ENCODE measurements around the gene PRMT9.

The PRMT9 gene

DNA sequence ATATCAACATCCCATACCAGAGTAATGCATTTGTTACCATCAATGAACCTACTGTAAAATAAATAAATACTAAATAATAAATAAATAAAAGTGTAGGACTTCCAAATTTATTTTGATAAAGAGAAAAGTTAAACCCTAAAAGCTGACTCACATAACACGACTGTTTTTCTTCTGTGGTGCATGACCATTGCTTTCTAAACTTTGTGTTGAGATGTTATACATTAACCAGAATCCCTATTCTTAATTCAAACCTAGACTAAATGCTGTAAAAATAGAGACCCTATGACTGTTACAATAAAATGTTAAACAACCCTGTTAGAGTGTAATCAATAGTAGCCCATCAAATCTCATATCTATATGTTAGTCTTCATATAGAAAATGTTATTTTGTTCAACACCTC is 20.9 kb upstream of the PRMT9 start:
- DNase-seq (no peak), ATAC-seq (ENCODE audit: insufficient read depth, low read depth) (no peak)
- H3K36me3 ChIP-seq (ENCODE audit: insufficient read depth, low read length): no peaks in the 10 kb centered on the region
- no peaks in the 10 kb centered on the region for H4K20me1 ChIP-seq (ENCODE audit: insufficient read depth, low read length)
- H3K27ac ChIP-seq (ENCODE audit: low read length): no peak overlapping the region
- no peaks in the 10 kb centered on the region for H3K4me1 ChIP-seq (ENCODE audit: insufficient read depth, low read length)
- H3K9me3 ChIP-seq (ENCODE audit: insufficient read depth, low read length, severe bottlenecking): no peaks in the 10 kb centered on the region
- H3K79me2 ChIP-seq (ENCODE audit: insufficient read depth, low read length): no peaks in the 10 kb centered on the region
- H3K4me3 ChIP-seq (ENCODE audit: low read depth in 1 of 2, low read length in 2 of 2): no peak overlapping the region
- no peak overlapping the region for H2AFZ ChIP-seq (ENCODE audit: low read depth, low read length)
- H3K4me2 ChIP-seq (ENCODE audit: insufficient read depth, low read length): no peak overlapping the region
- no peak overlapping the region for H3K9ac ChIP-seq (ENCODE audit: low read depth, low read length)
- no peaks in the 10 kb centered on the region for H3K27me3 ChIP-seq (ENCODE audit: insufficient read depth, low read length, poor library complexity)
- TF ChIP-seq, protein P1, sequence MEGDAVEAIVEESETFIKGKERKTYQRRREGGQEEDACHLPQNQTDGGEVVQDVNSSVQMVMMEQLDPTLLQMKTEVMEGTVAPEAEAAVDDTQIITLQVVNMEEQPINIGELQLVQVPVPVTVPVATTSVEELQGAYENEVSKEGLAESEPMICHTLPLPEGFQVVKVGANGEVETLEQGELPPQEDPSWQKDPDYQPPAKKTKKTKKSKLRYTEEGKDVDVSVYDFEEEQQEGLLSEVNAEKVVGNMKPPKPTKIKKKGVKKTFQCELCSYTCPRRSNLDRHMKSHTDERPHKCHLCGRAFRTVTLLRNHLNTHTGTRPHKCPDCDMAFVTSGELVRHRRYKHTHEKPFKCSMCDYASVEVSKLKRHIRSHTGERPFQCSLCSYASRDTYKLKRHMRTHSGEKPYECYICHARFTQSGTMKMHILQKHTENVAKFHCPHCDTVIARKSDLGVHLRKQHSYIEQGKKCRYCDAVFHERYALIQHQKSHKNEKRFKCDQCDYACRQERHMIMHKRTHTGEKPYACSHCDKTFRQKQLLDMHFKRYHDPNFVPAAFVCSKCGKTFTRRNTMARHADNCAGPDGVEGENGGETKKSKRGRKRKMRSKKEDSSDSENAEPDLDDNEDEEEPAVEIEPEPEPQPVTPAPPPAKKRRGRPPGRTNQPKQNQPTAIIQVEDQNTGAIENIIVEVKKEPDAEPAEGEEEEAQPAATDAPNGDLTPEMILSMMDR (IDR thresholded peaks at IDR 0.05; ENCODE audit: borderline replicate concordance, extremely low read depth, low read length, poor library complexity, severe bottlenecking): no peak
- no peak for TF ChIP-seq EZH2 (IDR thresholded peaks at IDR 0.05; ENCODE audit: borderline replicate concordance, low read depth, low read length, severe bottlenecking)

DNA sequence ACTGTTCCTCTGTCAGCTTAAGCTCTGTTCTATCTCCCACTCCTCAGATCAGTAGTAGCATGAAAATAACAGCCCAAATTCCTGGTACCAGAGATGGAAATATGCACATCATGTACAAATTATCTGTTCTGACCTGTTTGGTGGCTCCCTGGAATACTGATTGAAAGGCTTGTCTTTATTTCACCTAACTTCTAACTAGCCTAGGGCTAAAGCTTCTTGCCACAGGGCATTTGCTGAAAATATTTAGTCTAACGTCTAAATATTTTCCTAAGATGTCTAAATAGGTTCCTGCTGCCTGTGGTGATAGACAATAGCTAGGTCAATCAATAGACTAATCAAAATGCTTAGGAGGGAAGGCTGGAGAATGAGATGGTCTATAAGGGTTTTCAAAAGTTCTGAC is 12.9 kb upstream of the PRMT9 start:
- Histone ChIP-seq H3K4me1 (ENCODE audit: insufficient read depth, low read length) (no peaks in the 10 kb centered on the region), H3K27me3 (ENCODE audit: insufficient read depth, low read length, poor library complexity) (no peaks in the 10 kb centered on the region), H3K36me3 (ENCODE audit: insufficient read depth, low read length) (no peaks in the 10 kb centered on the region), H3K79me2 (ENCODE audit: insufficient read depth, low read length) (no peaks in the 10 kb centered on the region), H2AFZ (ENCODE audit: low read depth, low read length) (no peak overlapping the region), H3K9me3 (ENCODE audit: insufficient read depth, low read length, severe bottlenecking) (no peaks in the 10 kb centered on the region), H3K9ac (ENCODE audit: low read depth, low read length) (no peak overlapping the region), H3K27ac (ENCODE audit: low read length) (no peak overlapping the region), H3K4me2 (ENCODE audit: insufficient read depth, low read length) (no peak overlapping the region), H4K20me1 (ENCODE audit: insufficient read depth, low read length) (no peaks in the 10 kb centered on the region), H3K4me3 (ENCODE audit: low read depth in 1 of 2, low read length in 2 of 2) (no peak overlapping the region)
- ATAC-seq (ENCODE audit: insufficient read depth, low read depth): no peak
- TF ChIP-seq, protein P1 (IDR thresholded peaks at IDR 0.05; ENCODE audit: borderline replicate concordance, extremely low read depth, low read length, poor library complexity, severe bottlenecking): no peak
- no peak for TF ChIP-seq EZH2 (IDR thresholded peaks at IDR 0.05; ENCODE audit: borderline replicate concordance, low read depth, low read length, severe bottlenecking)
- DNase-seq: no peak

DNA sequence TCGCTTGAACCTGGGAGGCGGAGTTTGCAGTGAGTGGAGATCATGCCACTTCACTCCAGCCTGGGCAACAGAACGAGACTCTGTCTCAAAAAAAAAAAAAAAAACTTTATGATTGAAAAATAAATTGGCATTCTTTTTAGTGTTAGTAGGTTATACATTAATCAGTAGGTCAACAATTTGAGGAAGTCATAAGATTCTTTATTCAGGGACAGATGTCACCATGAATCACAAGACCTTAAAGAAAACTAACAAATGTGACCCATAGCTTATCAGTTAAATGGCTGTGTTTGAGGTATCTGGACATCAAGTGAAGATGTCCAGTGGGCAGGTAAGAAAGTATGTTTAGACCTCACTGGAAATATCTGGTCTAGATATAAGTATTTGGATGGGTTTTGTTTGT is 9.3 kb upstream of the PRMT9 start:
- ATAC-seq (ENCODE audit: insufficient read depth, low read depth): no peak
- Histone ChIP-seq H4K20me1 (ENCODE audit: insufficient read depth, low read length) (no peaks in the 10 kb centered on the region), H3K27me3 (ENCODE audit: insufficient read depth, low read length, poor library complexity) (no peaks in the 10 kb centered on the region), H3K4me2 (ENCODE audit: insufficient read depth, low read length) (no peak overlapping the region), H3K4me3 (ENCODE audit: low read depth in 1 of 2, low read length in 2 of 2) (no peak overlapping the region), H3K4me1 (ENCODE audit: insufficient read depth, low read length) (peaks cover 21% of the 10 kb centered on the region), H3K36me3 (ENCODE audit: insufficient read depth, low read length) (no peaks in the 10 kb centered on the region), H2AFZ (ENCODE audit: low read depth, low read length) (no peak overlapping the region), H3K79me2 (ENCODE audit: insufficient read depth, low read length) (no peaks in the 10 kb centered on the region), H3K9ac (ENCODE audit: low read depth, low read length) (no peak overlapping the region), H3K9me3 (ENCODE audit: insufficient read depth, low read length, severe bottlenecking) (no peaks in the 10 kb centered on the region), H3K27ac (ENCODE audit: low read length) (no peak overlapping the region)
- DNase-seq: no peak
- no peak for TF ChIP-seq EZH2 (IDR thresholded peaks at IDR 0.05; ENCODE audit: borderline replicate concordance, low read depth, low read length, severe bottlenecking)
- TF ChIP-seq, protein P1 (IDR thresholded peaks at IDR 0.05; ENCODE audit: borderline replicate concordance, extremely low read depth, low read length, poor library complexity, severe bottlenecking): no peak

DNA sequence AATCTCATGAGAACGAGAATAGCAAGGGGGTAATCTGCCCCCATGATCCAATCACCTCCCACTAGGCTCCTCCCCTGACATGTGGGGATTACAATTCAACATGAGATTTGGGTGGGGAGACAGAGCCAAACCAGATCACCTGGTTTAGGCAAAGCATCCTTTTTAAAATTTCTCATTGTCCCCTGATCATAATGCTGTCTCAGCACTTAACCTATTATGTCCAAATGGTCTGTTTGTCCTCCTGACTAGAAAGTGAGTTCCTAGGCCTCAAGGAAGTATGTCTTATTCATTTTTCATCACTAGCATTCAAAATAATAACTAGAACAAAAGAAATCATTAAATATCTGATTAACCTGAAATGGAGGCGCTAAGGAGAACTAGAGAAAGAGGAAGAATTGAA is 7.9 kb upstream of the PRMT9 start:
- no peak overlapping the region for H2AFZ ChIP-seq (ENCODE audit: low read depth, low read length)
- DNase-seq (no peak), ATAC-seq (ENCODE audit: insufficient read depth, low read depth) (no peak)
- no peaks in the 10 kb centered on the region for H3K9me3 ChIP-seq (ENCODE audit: insufficient read depth, low read length, severe bottlenecking)
- H4K20me1 ChIP-seq (ENCODE audit: insufficient read depth, low read length): no peaks in the 10 kb centered on the region
- H3K4me1 ChIP-seq (ENCODE audit: insufficient read depth, low read length): peaks cover 23% of the 10 kb centered on the region
- no peak overlapping the region for H3K27ac ChIP-seq (ENCODE audit: low read length)
- H3K36me3 ChIP-seq (ENCODE audit: insufficient read depth, low read length): no peaks in the 10 kb centered on the region
- H3K4me3 ChIP-seq (ENCODE audit: low read depth in 1 of 2, low read length in 2 of 2): no peak overlapping the region
- TF ChIP-seq EZH2 (IDR thresholded peaks at IDR 0.05; ENCODE audit: borderline replicate concordance, low read depth, low read length, severe bottlenecking): no peak
- TF ChIP-seq, protein P1 (IDR thresholded peaks at IDR 0.05; ENCODE audit: borderline replicate concordance, extremely low read depth, low read length, poor library complexity, severe bottlenecking): no peak
- H3K4me2 ChIP-seq (ENCODE audit: insufficient read depth, low read length): no peak overlapping the region
- H3K27me3 ChIP-seq (ENCODE audit: insufficient read depth, low read length, poor library complexity): no peaks in the 10 kb centered on the region
- H3K9ac ChIP-seq (ENCODE audit: low read depth, low read length): no peak overlapping the region
- H3K79me2 ChIP-seq (ENCODE audit: insufficient read depth, low read length): no peaks in the 10 kb centered on the region
